GM23248 (cell line): ENCODE data around the gene GALNT4. TPM values are rescaled to one million over a fixed set of nuclear protein-coding genes. Genes with fewer than 3 reads are reported as not detected.

Experiments used
- DNase-seq: peaks from one replicate; pipeline ENCODE4 v3.0.0-alpha.2; 2015
- H2AFZ ChIP-seq: fragments of 200-600 bp; sonication (generic); 2 replicates; pipeline ENCODE4 v1.6.1; 2016; ENCODE audit warnings: antibody characterized with exemption
- H3F3A ChIP-seq: fragments of 200-600 bp; sonication (generic); 2 replicates; pipeline ENCODE4 v1.6.1; 2016; ENCODE audit warnings: mild to moderate bottlenecking, antibody characterized with exemption, mixed run types; ENCODE audit not compliant: insufficient read depth
- H3K27ac ChIP-seq: fragments of 200-600 bp; sonication (generic); 2 replicates; pipeline ENCODE4 v1.5.1; 2016; ENCODE audit warnings: mild to moderate bottlenecking
- H3K27me3 ChIP-seq: fragments of 200-600 bp; sonication (generic); replicated peaks from 2 replicates; pipeline ENCODE4 v1.6.1; 2016; ENCODE audit warnings: mild to moderate bottlenecking; ENCODE audit not compliant: insufficient read depth
- H3K36me3 ChIP-seq: fragments of 200-600 bp; sonication (generic); 2 replicates; pipeline ENCODE4 v1.6.1; 2016; ENCODE audit warnings: low read depth, mild to moderate bottlenecking
- H3K4me1 ChIP-seq: fragments of 200-600 bp; sonication (generic); 2 replicates; pipeline ENCODE4 v1.6.1; 2016; ENCODE audit warnings: mild to moderate bottlenecking; ENCODE audit not compliant: insufficient read depth
- H3K4me2 ChIP-seq: fragments of 200-600 bp; sonication (generic); one replicate; pipeline ENCODE4 v1.6.1; 2016; ENCODE audit warnings: mild to moderate bottlenecking; ENCODE audit not compliant: unreplicated experiment
- H3K4me3 ChIP-seq: fragments of 200-600 bp; sonication (generic); 2 replicates; pipeline ENCODE4 v1.5.1; 2016; ENCODE audit warnings: mild to moderate bottlenecking
- H3K79me2 ChIP-seq: fragments of 200-600 bp; sonication (generic); 2 replicates; pipeline ENCODE4 v1.6.1; 2016; ENCODE audit warnings: mild to moderate bottlenecking; ENCODE audit not compliant: insufficient read depth
- H3K9ac ChIP-seq: fragments of 200-600 bp; sonication (generic); 2 replicates; pipeline ENCODE4 v1.6.1; 2016; ENCODE audit warnings: mild to moderate bottlenecking
- H3K9me2 ChIP-seq: fragments of 200-600 bp; sonication (generic); 2 replicates; pipeline ENCODE4 v1.6.1; 2016; ENCODE audit warnings: mixed run types, mild to moderate bottlenecking, moderate library complexity; ENCODE audit not compliant: insufficient read depth
- H3K9me3 ChIP-seq: fragments of 200-600 bp; sonication (generic); one replicate; pipeline ENCODE4 v1.6.1; 2017; ENCODE audit warnings: low read depth
- H4K20me1 ChIP-seq: fragments of 200-600 bp; sonication (generic); 2 replicates; pipeline ENCODE4 v1.6.0; 2016; ENCODE audit not compliant: insufficient read depth
- EZH2 ChIP-seq: fragments of 200-600 bp; sonication (generic); IDR thresholded peaks from 2 replicates; pipeline ENCODE4 v1.6.1; 2018; ENCODE audit warnings: antibody characterized with exemption, mild to moderate bottlenecking; ENCODE audit not compliant: insufficient read depth, poor library complexity, severe bottlenecking
- EZH2phosphoT487 ChIP-seq: fragments of 200-600 bp; sonication (generic); IDR thresholded peaks from 2 replicates; pipeline ENCODE4 v1.6.1; 2018; ENCODE audit warnings: antibody characterized with exemption, moderate library complexity, mild to moderate bottlenecking, low read depth; ENCODE audit not compliant: insufficient read depth
- WGBS, 2 experiments: methylation state at CpG; one replicate each; pipeline ENCODE4 v1.1.6; 2015 to 2017; ENCODE audit warnings: low lambda C conversion rate in 2 of 2, low coverage in 1 of 2; ENCODE audit errors: missing lambda C conversion rate in 2 of 2; 5-methylcytosine and 5-hydroxymethylcytosine counted together
- in situ Hi-C: fragments of 300-500 bp; cut with MboI; formaldehyde crosslinking; loops from 2 replicates; pipeline ENCODE4 v1.15.0; 2020
- polyA plus RNA-seq: library from polyadenylated mRNA; unstranded; fragments of >200 nt; fragmentation: Nextera tagmentation; extraction: Ambion mirVana; gene quantifications from 2 replicates; pipeline ENCODE4 v1.2.1, GENCODE V29; 2016
- total RNA-seq: library from RNA; depleted of rRNA; stranded (reverse); fragments of >200 nt; shearing (Covaris generic); gene quantifications from 2 replicates; pipeline ENCODE4 v1.2.3, GENCODE V29; 2014

Gene GALNT4
- total and polyA plus RNA-seq, 2 experiments from 2014 or later = 6.4 to 10.6 TPM

DNA sequence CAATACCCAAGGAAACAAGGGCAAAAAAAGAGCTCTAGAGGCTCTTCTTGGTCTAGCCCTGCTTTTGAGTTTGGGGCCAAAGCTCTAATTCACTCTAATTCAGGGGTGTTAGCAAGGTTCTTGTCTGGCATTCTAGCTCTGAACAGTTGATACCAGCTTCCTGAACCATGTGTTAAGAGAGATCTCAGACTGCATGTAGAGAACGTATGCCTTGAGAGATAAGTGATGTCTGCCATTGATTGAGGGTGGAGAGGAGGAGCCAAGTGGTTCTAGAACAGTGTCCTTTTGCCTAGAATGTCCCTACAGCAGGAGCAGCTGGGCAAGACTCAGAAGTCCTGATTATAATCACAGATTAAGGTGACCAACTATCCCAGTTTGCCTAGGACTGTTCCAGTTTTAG lies 19.4 kb upstream of the GALNT4 start:
- WGBS, 2 experiments = 100% methylated on average over 1 of the region's 1 CpG

GRCh38 chr12:89542912-89543592 lies 18.5 kb upstream of the GALNT4 start:
- DNase-seq = peak; percentile 90
- Histone ChIP-seq H3K9me3 (no peaks in the 10 kb centered on the region), H3K36me3 (no peaks in the 10 kb centered on the region), H4K20me1 (no peaks in the 10 kb centered on the region), H3K27ac (no peak overlapping the region), H3K4me2 (peak overlapping the region; percentile 10), H2AFZ (no peak overlapping the region), H3K79me2 (no peaks in the 10 kb centered on the region), H3K4me3 (no peak overlapping the region), H3F3A (no peaks in the 10 kb centered on the region), H3K4me1 (peaks cover 10% of the 10 kb centered on the region; the same call in 1 of the 2 replicates), H3K27me3 (no peaks in the 10 kb centered on the region), H3K9me2 (no peaks in the 10 kb centered on the region), H3K9ac (no peak overlapping the region)
- TF ChIP-seq EZH2 (no peak), EZH2phosphoT487 (no peak)
- in situ Hi-C loops = no loop called here
- 14 to 16% methylated on average over 6 of the region's 6 CpGs for WGBS, 2 experiments

More for the DNA sequence above, 19.4 kb upstream of the GALNT4 start:
- Histone ChIP-seq H3K27me3 (no peaks in the 10 kb centered on the region), H3K9ac (no peak overlapping the region), H3K36me3 (no peaks in the 10 kb centered on the region), H3K79me2 (no peaks in the 10 kb centered on the region), H3K4me1 (peaks cover 10% of the 10 kb centered on the region; the same call in 1 of the 2 replicates), H3K27ac (no peak overlapping the region), H4K20me1 (no peaks in the 10 kb centered on the region), H3K9me2 (no peaks in the 10 kb centered on the region), H3K9me3 (no peaks in the 10 kb centered on the region), H3K4me3 (no peak overlapping the region), H3F3A (no peaks in the 10 kb centered on the region), H2AFZ (no peak overlapping the region), H3K4me2 (no peak overlapping the region)
- in situ Hi-C loops = no loop called here
- DNase-seq = no peak
- no peak for TF ChIP-seq EZH2phosphoT487
- TF ChIP-seq EZH2 = no peak

DNA sequence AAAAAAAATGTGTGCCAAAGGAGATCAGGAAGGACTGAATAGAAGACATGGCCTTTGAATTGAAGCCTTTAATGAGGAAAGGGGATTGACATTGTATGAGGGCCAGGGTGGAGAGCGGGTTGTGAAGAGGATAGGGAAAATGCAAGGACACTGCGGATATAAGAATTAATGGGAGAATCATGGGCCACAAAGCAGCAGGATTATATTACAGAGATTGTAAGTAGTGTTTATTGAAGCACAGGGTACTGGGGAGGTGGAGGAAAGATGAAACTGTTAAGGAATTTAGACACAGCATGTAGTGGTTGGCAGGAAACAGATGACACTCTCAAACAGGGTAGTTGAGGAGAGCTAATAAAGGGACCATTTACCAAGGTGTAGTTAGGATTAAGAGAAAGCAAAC lies 17.6 kb upstream of the GALNT4 start:
- peaks cover 10% of the 10 kb centered on the region; the same call in 1 of the 2 replicates for H3K4me1 ChIP-seq
- no peaks in the 10 kb centered on the region for H3K9me3 ChIP-seq
- H3K27me3 ChIP-seq = no peaks in the 10 kb centered on the region
- H3K4me2 ChIP-seq = no peak overlapping the region
- H3K79me2 ChIP-seq = no peaks in the 10 kb centered on the region
- H3K27ac ChIP-seq = no peak overlapping the region
- H3K9ac ChIP-seq = no peak overlapping the region
- H4K20me1 ChIP-seq = no peaks in the 10 kb centered on the region
- DNase-seq = no peak
- H3K9me2 ChIP-seq = no peaks in the 10 kb centered on the region
- H2AFZ ChIP-seq = no peak overlapping the region
- H3F3A ChIP-seq = no peaks in the 10 kb centered on the region
- in situ Hi-C loops = no loop called here
- no peak for TF ChIP-seq EZH2
- TF ChIP-seq EZH2phosphoT487 = no peak
- no peak overlapping the region for H3K4me3 ChIP-seq
- WGBS, 2 experiments = 96% methylated on average over 2 of the region's 2 CpGs
- no peaks in the 10 kb centered on the region for H3K36me3 ChIP-seq

DNA sequence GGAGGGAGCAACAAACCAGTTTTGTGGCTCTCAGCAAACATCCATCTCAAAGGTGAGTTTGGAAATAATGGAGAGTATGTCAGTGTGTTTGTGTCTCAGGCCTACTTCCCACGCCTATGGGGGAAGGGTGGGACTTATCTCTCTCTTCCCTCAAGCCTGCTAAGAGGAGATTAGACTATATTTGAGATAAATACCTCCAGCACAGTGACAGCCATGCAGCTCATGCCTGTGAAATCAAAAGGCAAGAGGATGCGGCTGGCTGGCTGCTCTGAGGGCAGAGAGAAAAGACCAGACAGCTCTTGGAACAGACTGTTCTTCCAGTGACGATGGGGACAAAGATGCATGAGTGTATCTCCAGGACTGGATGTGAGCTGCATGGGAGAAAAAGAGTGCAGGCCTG lies 16.0 kb upstream of the GALNT4 start:
- H3K27ac ChIP-seq = no peak overlapping the region
- no peaks in the 10 kb centered on the region for H3K27me3 ChIP-seq
- H2AFZ ChIP-seq = no peak overlapping the region
- H3K79me2 ChIP-seq = no peaks in the 10 kb centered on the region
- H3K9me2 ChIP-seq = no peaks in the 10 kb centered on the region
- TF ChIP-seq EZH2 = no peak
- TF ChIP-seq EZH2phosphoT487 = no peak
- H3K4me1 ChIP-seq = peaks cover 10% of the 10 kb centered on the region; the same call in 1 of the 2 replicates
- no peak for DNase-seq
- H4K20me1 ChIP-seq = no peaks in the 10 kb centered on the region
- 45 to 58% methylated on average over 3 of the region's 3 CpGs for WGBS, 2 experiments
- H3K9me3 ChIP-seq = no peaks in the 10 kb centered on the region
- H3K4me3 ChIP-seq = no peak overlapping the region
- no peaks in the 10 kb centered on the region for H3F3A ChIP-seq
- no peak overlapping the region for H3K9ac ChIP-seq
- in situ Hi-C loops = no loop called here
- no peak overlapping the region for H3K4me2 ChIP-seq
- no peaks in the 10 kb centered on the region for H3K36me3 ChIP-seq
